ENCODE measurements around the gene JAKMIP1. TPM values are rescaled to one million over a fixed set of nuclear protein-coding genes. Genes with fewer than 3 reads are reported as not detected.
"Not testable (repeated sequence)": the region's sequence is repeated elsewhere in the genome, so short reads cannot be mapped to it uniquely, and the experiment has no call there.

JAKMIP1 gene
- total RNA-seq, 1 experiment from 2014 or later: 0.05 TPM

- no peak for DNase-seq (ENCODE audit: extremely low read depth, low read depth)
Observed at GRCh38 chr4:6023731-6024130, 176.6 kb downstream of the JAKMIP1 start.

GRCh38 chr4:6022607-6023288, 177.6 kb downstream of the JAKMIP1 start:
- no peak for DNase-seq (ENCODE audit: extremely low read depth, low read depth)

GRCh38 chr4:6021831-6022606, 178.3 kb downstream of the JAKMIP1 start:
- DNase-seq (ENCODE audit: extremely low read depth, low read depth): no peak

- DNase-seq (ENCODE audit: extremely low read depth, low read depth): no peak
Observed at GRCh38 chr4:6020613-6021012, 179.7 kb downstream of the JAKMIP1 start.

- peak; percentile 26 for DNase-seq (ENCODE audit: extremely low read depth, low read depth)
Observed at GRCh38 chr4:6019316-6020263, 180.8 kb downstream of the JAKMIP1 start.

- DNase-seq (ENCODE audit: extremely low read depth, low read depth): no peak
Observed at GRCh38 chr4:6018331-6018730, 182.0 kb downstream of the JAKMIP1 start, which contains the start of gene C4orf50. Gene C4orf50, minus strand, starts transcription at chr4:6018431.

- DNase-seq (ENCODE audit: extremely low read depth, low read depth): no peak
Observed at GRCh38 chr4:6017800-6018199, 182.5 kb downstream of the JAKMIP1 start.

- DNase-seq (ENCODE audit: extremely low read depth, low read depth): no peak
Observed at GRCh38 chr4:6017030-6017429, 183.3 kb downstream of the JAKMIP1 start.

- no peak for DNase-seq (ENCODE audit: extremely low read depth, low read depth)
Observed at GRCh38 chr4:6013564-6013963, 186.8 kb downstream of the JAKMIP1 start.

- no peak for DNase-seq (ENCODE audit: extremely low read depth, low read depth)
Observed at GRCh38 chr4:6012200-6012599, 188.1 kb downstream of the JAKMIP1 start.

GRCh38 chr4:6011686-6012085, 188.7 kb downstream of the JAKMIP1 start:
- no peak for DNase-seq (ENCODE audit: extremely low read depth, low read depth)

- no peak for DNase-seq (ENCODE audit: extremely low read depth, low read depth)
Observed at GRCh38 chr4:6011271-6011671, 189.1 kb downstream of the JAKMIP1 start.

GRCh38 chr4:6010789-6011188, 189.6 kb downstream of the JAKMIP1 start:
- no peak for DNase-seq (ENCODE audit: extremely low read depth, low read depth)

GRCh38 chr4:6009452-6009851, 190.9 kb downstream of the JAKMIP1 start:
- DNase-seq (ENCODE audit: extremely low read depth, low read depth): no peak

- no peak for DNase-seq (ENCODE audit: extremely low read depth, low read depth)
Observed at GRCh38 chr4:6008766-6009385, 191.5 kb downstream of the JAKMIP1 start.

GRCh38 chr4:6008092-6008551, 192.2 kb downstream of the JAKMIP1 start:
- DNase-seq (ENCODE audit: extremely low read depth, low read depth): no peak

- no peak for DNase-seq (ENCODE audit: extremely low read depth, low read depth)
Observed at GRCh38 chr4:6005175-6005574, 195.2 kb downstream of the JAKMIP1 start.

GRCh38 chr4:6003485-6003884, 196.9 kb downstream of the JAKMIP1 start:
- not testable (repeated sequence) for DNase-seq (ENCODE audit: extremely low read depth, low read depth)

GRCh38 chr4:6002926-6003325, 197.4 kb downstream of the JAKMIP1 start:
- DNase-seq (ENCODE audit: extremely low read depth, low read depth): no peak

GRCh38 chr4:6002492-6002833, 197.9 kb downstream of the JAKMIP1 start:
- DNase-seq (ENCODE audit: extremely low read depth, low read depth): no peak
